ENCODE data around the gene UNC13D.

The UNC13D gene

GRCh38 chr17:75842411-75842810 lies 1.8 kb downstream of the UNC13D start:
- TF ChIP-seq, protein P1, sequence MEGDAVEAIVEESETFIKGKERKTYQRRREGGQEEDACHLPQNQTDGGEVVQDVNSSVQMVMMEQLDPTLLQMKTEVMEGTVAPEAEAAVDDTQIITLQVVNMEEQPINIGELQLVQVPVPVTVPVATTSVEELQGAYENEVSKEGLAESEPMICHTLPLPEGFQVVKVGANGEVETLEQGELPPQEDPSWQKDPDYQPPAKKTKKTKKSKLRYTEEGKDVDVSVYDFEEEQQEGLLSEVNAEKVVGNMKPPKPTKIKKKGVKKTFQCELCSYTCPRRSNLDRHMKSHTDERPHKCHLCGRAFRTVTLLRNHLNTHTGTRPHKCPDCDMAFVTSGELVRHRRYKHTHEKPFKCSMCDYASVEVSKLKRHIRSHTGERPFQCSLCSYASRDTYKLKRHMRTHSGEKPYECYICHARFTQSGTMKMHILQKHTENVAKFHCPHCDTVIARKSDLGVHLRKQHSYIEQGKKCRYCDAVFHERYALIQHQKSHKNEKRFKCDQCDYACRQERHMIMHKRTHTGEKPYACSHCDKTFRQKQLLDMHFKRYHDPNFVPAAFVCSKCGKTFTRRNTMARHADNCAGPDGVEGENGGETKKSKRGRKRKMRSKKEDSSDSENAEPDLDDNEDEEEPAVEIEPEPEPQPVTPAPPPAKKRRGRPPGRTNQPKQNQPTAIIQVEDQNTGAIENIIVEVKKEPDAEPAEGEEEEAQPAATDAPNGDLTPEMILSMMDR (IDR thresholded peaks at IDR 0.05; ENCODE audit: control extremely low read depth, extremely low read depth, low read depth, missing control alignments): no peak
- DNase-seq (ENCODE audit: extremely low spot score): no peak
- ChIA-PET POLR2A (interaction anchor here (2.0 kb wide), 1 partner anchor 63 kb away, joined by 8 read pairs; a partner anchor contains a TSS), CTCF (interaction anchor here (10.8 kb wide), 1 partner anchor 14 kb away, joined by 135 read pairs; no protein-coding TSS in a partner anchor)

DNA sequence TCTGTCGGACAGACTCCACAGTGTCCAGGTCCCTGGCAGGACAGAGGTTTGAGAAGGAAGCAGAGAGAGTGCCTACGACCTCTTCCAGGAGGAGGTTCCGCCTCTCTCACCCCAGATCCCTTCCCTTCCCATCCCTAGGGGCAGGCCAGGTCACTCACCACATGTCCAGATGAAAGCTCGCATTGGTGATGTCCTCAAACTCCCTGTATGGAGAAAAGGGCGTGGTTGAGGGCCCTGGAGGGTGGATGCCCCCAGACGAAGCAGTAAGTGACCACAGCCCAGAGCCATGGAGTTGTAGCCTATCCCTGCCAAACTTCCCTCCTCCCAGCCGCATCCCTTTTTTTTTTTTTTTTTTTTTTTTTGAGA lies 3.4 kb downstream of the UNC13D start:
- DNase-seq (ENCODE audit: extremely low spot score): no peak
- ChIA-PET POLR2A (interaction anchor here (0.6 to 0.7 kb wide), 4 partner anchors 14 to 369 kb away, joined by 3 to 13 read pairs (median 4); partner anchors contain the start of gene WBP2), CTCF (interaction anchor here (0.8 to 3.4 kb wide), 5 partner anchors 8 to 76 kb away, joined by 3 to 18 read pairs (median 4); partner anchors contain the start of gene GALK1)
- TF ChIP-seq, protein P1 (IDR thresholded peaks at IDR 0.05; ENCODE audit: control extremely low read depth, extremely low read depth, low read depth, missing control alignments): no peak

DNA sequence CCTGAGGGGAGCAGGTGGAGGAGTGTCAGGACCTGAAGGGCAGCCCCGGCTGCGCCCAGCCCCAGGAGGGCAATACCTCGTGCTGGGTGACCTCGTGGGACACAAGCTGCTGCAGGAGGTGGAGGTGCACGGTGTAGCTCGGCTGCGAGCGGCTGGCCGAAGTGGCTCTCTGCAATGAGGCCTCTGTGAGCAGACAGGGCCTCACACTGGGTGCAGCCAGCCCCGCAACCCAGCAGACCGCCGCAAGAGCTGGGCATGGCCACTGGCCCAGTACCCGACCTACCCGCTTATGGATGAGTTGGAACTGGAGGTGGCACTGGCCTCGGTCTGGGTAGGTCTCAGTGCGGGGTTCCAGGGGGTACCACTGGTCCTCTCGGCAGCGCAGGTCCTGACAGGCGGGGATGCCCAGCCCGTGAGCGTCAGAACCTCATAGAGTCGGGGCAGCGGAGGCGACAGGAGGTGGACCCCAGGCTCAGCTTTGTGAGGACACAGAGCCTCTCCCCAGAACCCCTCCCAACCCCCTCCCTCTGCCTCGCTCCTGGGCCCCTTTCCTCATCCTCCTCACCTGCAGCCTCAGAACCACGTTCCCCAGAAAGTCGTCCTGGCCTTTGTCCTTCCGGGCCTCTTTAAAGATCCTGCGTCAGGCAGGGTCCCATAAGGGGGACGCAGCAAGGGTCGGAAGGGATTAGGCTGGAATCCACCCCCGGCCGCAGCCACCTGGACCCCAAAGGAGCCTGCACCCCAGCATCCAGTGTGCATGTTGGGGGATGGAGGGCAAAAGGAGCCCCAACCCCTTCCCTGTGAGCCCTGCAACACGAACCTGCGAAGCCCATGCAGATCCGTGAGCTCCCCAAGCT lies 4.0 kb downstream of the UNC13D start:
- CTCF ChIA-PET: interaction anchor here (0.8 to 3.4 kb wide), 6 partner anchors 8 to 87 kb away, joined by 3 to 18 read pairs (median 4); partner anchors contain the start of gene GALK1
- DNase-seq (ENCODE audit: extremely low spot score): no peak
- TF ChIP-seq, protein P1 (IDR thresholded peaks at IDR 0.05; ENCODE audit: control extremely low read depth, extremely low read depth, low read depth, missing control alignments): no peak
- POLR2A ChIA-PET: no interaction called here

DNA sequence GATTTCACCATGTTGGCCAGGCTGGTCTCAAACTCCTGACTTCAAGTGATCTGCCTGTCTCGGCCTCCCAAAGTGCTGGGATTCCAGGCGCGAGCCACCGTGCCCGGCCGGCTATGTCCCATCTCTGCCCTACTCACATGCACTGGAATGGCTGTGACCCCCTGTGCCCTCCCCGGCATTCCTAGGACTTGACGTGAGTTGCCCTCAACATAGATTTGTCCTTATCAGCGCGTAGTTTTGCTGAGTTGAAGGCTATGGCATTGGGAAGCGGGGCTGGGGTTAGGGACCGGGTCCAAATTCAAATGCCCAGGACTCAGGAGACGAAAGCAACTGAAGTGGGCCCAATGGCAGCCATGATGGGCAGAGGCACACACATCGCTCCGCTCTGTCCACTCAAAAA lies 5.8 kb downstream of the UNC13D start:
- no peak for DNase-seq (ENCODE audit: extremely low spot score)
- CTCF ChIA-PET: interaction anchor here (3.4 kb wide), 1 partner anchor 9 kb away, joined by 18 read pairs; no protein-coding TSS in a partner anchor
- POLR2A ChIA-PET: interaction anchor here (0.7 kb wide), 2 partner anchors 12 to 17 kb away, joined by 4 to 6 read pairs; no protein-coding TSS in a partner anchor
- TF ChIP-seq, protein P1 (IDR thresholded peaks at IDR 0.05; ENCODE audit: control extremely low read depth, extremely low read depth, low read depth, missing control alignments): no peak

- POLR2A ChIA-PET: interaction anchor here (0.7 kb wide), 1 partner anchor 16 kb away, joined by 4 read pairs; no protein-coding TSS in a partner anchor
Observed at GRCh38 chr17:75837899-75838298, 6.3 kb downstream of the UNC13D start.

GRCh38 chr17:75836605-75837004 lies 7.6 kb downstream of the UNC13D start:
- TF ChIP-seq, protein P1 (IDR thresholded peaks at IDR 0.05; ENCODE audit: control extremely low read depth, extremely low read depth, low read depth, missing control alignments): no peak
- DNase-seq (ENCODE audit: extremely low spot score): no peak
- ChIA-PET CTCF (interaction anchor here (0.7 to 1.4 kb wide), 4 partner anchors 9 to 28 kb away, joined by 3 to 6 read pairs (median 4); no protein-coding TSS in a partner anchor), POLR2A (interaction anchor here (0.5 kb wide), 1 partner anchor 430 kb away, joined by 5 read pairs; no protein-coding TSS in a partner anchor)

More at GRCh38 chr17:75837899-75838298, 6.3 kb downstream of the UNC13D start:
- TF ChIP-seq, protein P1 (IDR thresholded peaks at IDR 0.05; ENCODE audit: control extremely low read depth, extremely low read depth, low read depth, missing control alignments): no peak
- DNase-seq (ENCODE audit: extremely low spot score): no peak
- CTCF ChIA-PET: no interaction called here

All from GM10248 (cell line).